ENCODE data around the gene HES2. TPM values are rescaled to one million over a fixed set of nuclear protein-coding genes. Genes with fewer than 3 reads are reported as not detected.

HES2 gene
- polyA plus RNA-seq, 1 donor from 2014 or later = not detected

GRCh38 chr1:6420454-6421042 is 829 bp upstream of the HES2 start:
- H3K9me2 ChIP-seq (ENCODE audit: insufficient read depth, low read length) = no peaks in the 10 kb centered on the region
- H2AFZ ChIP-seq (ENCODE audit: low read depth, low read length) = no peak overlapping the region

GRCh38 chr1:6419397-6419803 is 319 bp downstream of the HES2 start:
- H3K4me3 ChIP-seq (ENCODE audit: low read length) = peak overlapping the region; percentile 55
- no peak overlapping the region for H3K9ac ChIP-seq (ENCODE audit: low read length)
- H2AFZ ChIP-seq (ENCODE audit: low read depth, low read length) = no peak overlapping the region
- no peaks in the 10 kb centered on the region for H3K9me2 ChIP-seq (ENCODE audit: insufficient read depth, low read length)
- TF ChIP-seq EP300 (conservative IDR thresholded peaks at IDR 0.05; ENCODE audit: poor library complexity, severe bottlenecking) (no peak), EZH2 (IDR thresholded peaks at IDR 0.05; ENCODE audit: borderline replicate concordance, insufficient read depth, low read length, poor library complexity, severe bottlenecking) (peak; percentile 10)
- no peaks in the 10 kb centered on the region for H3K79me2 ChIP-seq (replicated peaks; ENCODE audit: insufficient read depth, low read length)
- no peak overlapping the region for H3K27ac ChIP-seq (ENCODE audit: low read length)
- no peaks in the 10 kb centered on the region for H3K36me3 ChIP-seq (ENCODE audit: insufficient read depth, low read length)
- no peaks in the 10 kb centered on the region for H4K20me1 ChIP-seq (ENCODE audit: insufficient read depth)
- H3F3A ChIP-seq (ENCODE audit: insufficient read depth, low read length, poor library complexity, severe bottlenecking) = no peaks in the 10 kb centered on the region
- peaks cover 89% of the 10 kb centered on the region for H3K27me3 ChIP-seq (ENCODE audit: insufficient read depth, low read depth, low read length)
- H3K9me3 ChIP-seq (ENCODE audit: low read length) = no peaks in the 10 kb centered on the region
- no peak overlapping the region for H3K4me2 ChIP-seq (ENCODE audit: low read length)

More at GRCh38 chr1:6420454-6421042, 829 bp upstream of the HES2 start:
- H3F3A ChIP-seq (ENCODE audit: insufficient read depth, low read length, poor library complexity, severe bottlenecking) = no peaks in the 10 kb centered on the region
- no peak overlapping the region for H3K4me3 ChIP-seq (ENCODE audit: low read length)
- H3K36me3 ChIP-seq (ENCODE audit: insufficient read depth, low read length) = no peaks in the 10 kb centered on the region
- TF ChIP-seq SMC3 (conservative IDR thresholded peaks at IDR 0.05; ENCODE audit: poor library complexity) (no peak), EZH2 (IDR thresholded peaks at IDR 0.05; ENCODE audit: borderline replicate concordance, insufficient read depth, low read length, poor library complexity, severe bottlenecking) (peak; percentile 5)
- no peak overlapping the region for H3K4me2 ChIP-seq (ENCODE audit: low read length)
- H3K9ac ChIP-seq (ENCODE audit: low read length) = no peak overlapping the region
- no peaks in the 10 kb centered on the region for H3K9me3 ChIP-seq (ENCODE audit: low read length)
- no peaks in the 10 kb centered on the region for H4K20me1 ChIP-seq (ENCODE audit: insufficient read depth)
- no peaks in the 10 kb centered on the region for H3K79me2 ChIP-seq (replicated peaks; ENCODE audit: insufficient read depth, low read length)
- H3K27ac ChIP-seq (ENCODE audit: low read length) = no peak overlapping the region
- H3K27me3 ChIP-seq (ENCODE audit: insufficient read depth, low read depth, low read length) = peaks cover 90% of the 10 kb centered on the region

DNA sequence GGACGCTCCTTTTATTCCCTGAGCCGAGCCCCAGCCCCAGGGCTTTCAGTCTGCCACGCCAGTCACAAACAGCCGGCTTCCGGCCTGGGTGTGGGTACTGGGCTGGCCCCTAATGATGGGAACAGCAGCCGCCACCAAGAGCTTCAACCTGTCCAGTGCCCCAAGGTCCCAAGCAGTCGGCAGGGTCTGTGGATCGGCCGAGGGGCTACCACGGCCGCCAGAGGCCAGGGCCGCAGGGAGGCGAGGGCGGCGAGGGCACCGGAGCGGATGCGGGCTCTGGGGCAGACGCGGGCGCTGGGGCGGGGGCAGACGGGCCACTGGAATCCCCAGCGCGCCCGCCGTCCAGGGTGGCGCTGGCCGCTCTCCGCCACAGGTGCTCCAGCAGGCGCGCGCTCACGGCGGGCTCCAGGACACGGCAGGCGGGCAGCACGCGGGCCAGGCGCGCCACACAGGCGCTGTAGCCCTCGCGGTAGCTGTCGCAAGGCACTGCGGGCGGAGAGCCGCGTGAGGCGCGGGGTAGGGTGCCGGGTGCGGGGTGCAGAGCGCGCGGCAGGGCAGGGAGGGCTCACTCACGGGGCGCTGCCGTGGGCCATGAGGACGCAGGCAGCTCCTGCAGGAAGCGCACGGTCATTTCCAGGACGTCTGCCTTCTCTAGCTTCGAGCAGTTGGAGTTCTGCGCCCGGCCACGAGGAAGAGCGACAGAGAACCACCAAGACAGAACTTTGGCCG is 887 bp downstream of the HES2 start:
- Histone ChIP-seq H3K4me3 (ENCODE audit: low read length) (peak overlapping the region; percentile 55), H3K9me3 (ENCODE audit: low read length) (no peaks in the 10 kb centered on the region), H3K9ac (ENCODE audit: low read length) (no peak overlapping the region), H3K4me2 (ENCODE audit: low read length) (no peak overlapping the region), H3K36me3 (ENCODE audit: insufficient read depth, low read length) (no peaks in the 10 kb centered on the region), H3K9me2 (ENCODE audit: insufficient read depth, low read length) (no peaks in the 10 kb centered on the region), H3K27ac (ENCODE audit: low read length) (no peak overlapping the region), H3K79me2 (replicated peaks; ENCODE audit: insufficient read depth, low read length) (no peaks in the 10 kb centered on the region), H2AFZ (ENCODE audit: low read depth, low read length) (no peak overlapping the region), H4K20me1 (ENCODE audit: insufficient read depth) (no peaks in the 10 kb centered on the region), H3K27me3 (ENCODE audit: insufficient read depth, low read depth, low read length) (peaks cover 83% of the 10 kb centered on the region), H3F3A (ENCODE audit: insufficient read depth, low read length, poor library complexity, severe bottlenecking) (no peaks in the 10 kb centered on the region)
- no peak for TF ChIP-seq MXI1 (conservative IDR thresholded peaks at IDR 0.05; ENCODE audit: poor library complexity, severe bottlenecking)
- TF ChIP-seq EZH2 (IDR thresholded peaks at IDR 0.05; ENCODE audit: borderline replicate concordance, insufficient read depth, low read length, poor library complexity, severe bottlenecking) = peak; percentile 27

DNA sequence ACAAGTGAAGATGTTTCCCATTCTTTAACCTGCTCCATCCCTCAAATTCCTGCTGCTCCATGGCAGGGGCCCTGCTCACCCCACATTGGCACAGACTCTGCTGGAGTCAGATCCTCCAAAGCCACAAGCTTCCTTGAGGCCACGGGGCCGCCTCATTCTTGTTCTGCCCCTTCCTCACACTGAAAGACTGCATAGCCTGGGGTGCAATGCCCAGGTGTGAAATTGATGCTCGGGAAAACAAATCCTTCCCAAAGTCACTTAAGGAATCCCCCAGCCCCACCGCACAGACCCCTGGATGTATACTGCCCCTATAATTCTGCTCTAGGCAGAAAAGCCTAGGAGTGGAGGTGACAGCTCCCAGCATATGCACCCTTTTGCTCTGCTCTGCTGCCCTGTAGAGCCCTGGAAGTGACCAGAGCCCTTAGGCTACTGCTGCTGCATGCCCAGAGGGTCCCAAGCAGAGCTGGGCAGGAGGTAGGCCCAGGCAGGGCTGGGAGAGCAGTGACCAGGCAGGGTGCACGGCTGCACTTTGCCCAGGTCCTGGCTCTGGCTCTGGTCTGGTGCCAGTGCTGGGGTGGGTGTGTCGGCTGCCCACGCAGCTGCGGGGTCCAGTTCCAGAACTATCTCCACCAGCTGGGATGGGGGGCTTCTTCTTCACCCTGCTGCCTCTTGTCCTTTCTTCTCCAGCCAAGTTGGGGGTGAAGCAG is 1.6 kb downstream of the HES2 start:
- H3K79me2 ChIP-seq (replicated peaks; ENCODE audit: insufficient read depth, low read length) = no peaks in the 10 kb centered on the region
- TF ChIP-seq MXI1 (conservative IDR thresholded peaks at IDR 0.05; ENCODE audit: poor library complexity, severe bottlenecking) (no peak), EZH2 (IDR thresholded peaks at IDR 0.05; ENCODE audit: borderline replicate concordance, insufficient read depth, low read length, poor library complexity, severe bottlenecking) (no peak), SMC3 (conservative IDR thresholded peaks at IDR 0.05; ENCODE audit: poor library complexity) (no peak), RAD21 (conservative IDR thresholded peaks at IDR 0.05) (no peak), EP300 (conservative IDR thresholded peaks at IDR 0.05; ENCODE audit: poor library complexity, severe bottlenecking) (no peak), POLR2AphosphoS5 (IDR thresholded peaks at IDR 0.05) (no peak), REST (IDR thresholded peaks at IDR 0.05; ENCODE audit: borderline replicate concordance) (no peak), TAF1 (IDR thresholded peaks at IDR 0.05; ENCODE audit: low read depth) (no peak)
- TF ChIP-seq, protein P1, sequence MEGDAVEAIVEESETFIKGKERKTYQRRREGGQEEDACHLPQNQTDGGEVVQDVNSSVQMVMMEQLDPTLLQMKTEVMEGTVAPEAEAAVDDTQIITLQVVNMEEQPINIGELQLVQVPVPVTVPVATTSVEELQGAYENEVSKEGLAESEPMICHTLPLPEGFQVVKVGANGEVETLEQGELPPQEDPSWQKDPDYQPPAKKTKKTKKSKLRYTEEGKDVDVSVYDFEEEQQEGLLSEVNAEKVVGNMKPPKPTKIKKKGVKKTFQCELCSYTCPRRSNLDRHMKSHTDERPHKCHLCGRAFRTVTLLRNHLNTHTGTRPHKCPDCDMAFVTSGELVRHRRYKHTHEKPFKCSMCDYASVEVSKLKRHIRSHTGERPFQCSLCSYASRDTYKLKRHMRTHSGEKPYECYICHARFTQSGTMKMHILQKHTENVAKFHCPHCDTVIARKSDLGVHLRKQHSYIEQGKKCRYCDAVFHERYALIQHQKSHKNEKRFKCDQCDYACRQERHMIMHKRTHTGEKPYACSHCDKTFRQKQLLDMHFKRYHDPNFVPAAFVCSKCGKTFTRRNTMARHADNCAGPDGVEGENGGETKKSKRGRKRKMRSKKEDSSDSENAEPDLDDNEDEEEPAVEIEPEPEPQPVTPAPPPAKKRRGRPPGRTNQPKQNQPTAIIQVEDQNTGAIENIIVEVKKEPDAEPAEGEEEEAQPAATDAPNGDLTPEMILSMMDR (IDR thresholded peaks at IDR 0.05; ENCODE audit: poor library complexity, severe bottlenecking) = no peak
- peaks cover 76% of the 10 kb centered on the region for H3K27me3 ChIP-seq (ENCODE audit: insufficient read depth, low read depth, low read length)
- H3K4me2 ChIP-seq (ENCODE audit: low read length) = no peak overlapping the region
- H3K9ac ChIP-seq (ENCODE audit: low read length) = no peak overlapping the region
- no peak overlapping the region for H3K4me3 ChIP-seq (ENCODE audit: low read length)
- no peaks in the 10 kb centered on the region for H3K9me2 ChIP-seq (ENCODE audit: insufficient read depth, low read length)
- no peaks in the 10 kb centered on the region for H3K36me3 ChIP-seq (ENCODE audit: insufficient read depth, low read length)
- no peaks in the 10 kb centered on the region for H3K9me3 ChIP-seq (ENCODE audit: low read length)
- H3F3A ChIP-seq (ENCODE audit: insufficient read depth, low read length, poor library complexity, severe bottlenecking) = no peaks in the 10 kb centered on the region
- no peak overlapping the region for H2AFZ ChIP-seq (ENCODE audit: low read depth, low read length)
- H4K20me1 ChIP-seq (ENCODE audit: insufficient read depth) = no peaks in the 10 kb centered on the region
- H3K27ac ChIP-seq (ENCODE audit: low read length) = no peak overlapping the region
